ENCODE data around the gene NEUROD4.

NEUROD4 gene

GRCh38 chr12:54977155-54977554 lies 42.6 kb upstream of the NEUROD4 start:
- no peak for TF ChIP-seq CTCF (IDR thresholded peaks at IDR 0.05; ENCODE audit: control extremely low read depth, extremely low read depth, low read depth, missing control alignments)
- no peak for DNase-seq (ENCODE audit: extremely low spot score)
- ChIA-PET POLR2A (no interaction called here), CTCF (interaction anchor here (1.6 to 3.1 kb wide), 4 partner anchors 9 to 95 kb away, joined by 4 to 14 read pairs (median 4); no protein-coding TSS in a partner anchor)

DNA sequence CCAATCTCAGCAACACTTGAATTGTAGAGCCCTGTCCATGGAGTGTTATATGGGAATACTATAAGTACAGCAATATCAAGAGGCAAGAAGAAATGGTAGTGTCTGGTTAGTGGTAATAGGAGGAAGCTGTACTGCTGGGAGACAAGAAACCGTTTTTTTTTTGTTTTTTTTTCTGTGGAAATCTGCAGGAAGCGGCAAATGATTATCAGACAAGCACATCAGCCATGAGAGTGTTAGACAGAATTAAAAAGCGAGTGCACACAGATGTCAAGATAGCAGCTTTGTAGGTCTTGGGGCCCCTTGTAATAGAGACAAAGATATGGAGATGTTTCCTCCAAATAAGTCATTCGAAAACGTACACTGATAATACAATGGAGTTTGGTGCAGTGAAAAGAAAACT lies 41.9 kb upstream of the NEUROD4 start:
- no peak for DNase-seq (ENCODE audit: extremely low spot score)
- ChIA-PET CTCF (interaction anchor here (0.7 to 3.3 kb wide), 5 partner anchors 16 to 94 kb away, joined by 3 to 18 read pairs (median 5); no protein-coding TSS in a partner anchor), POLR2A (no interaction called here)
- no peak for TF ChIP-seq CTCF (IDR thresholded peaks at IDR 0.05; ENCODE audit: control extremely low read depth, extremely low read depth, low read depth, missing control alignments)

- ChIA-PET POLR2A (no interaction called here), CTCF (interaction anchor here (1.0 to 3.3 kb wide), 7 partner anchors 9 to 92 kb away, joined by 3 to 18 read pairs (median 4); no protein-coding TSS in a partner anchor)
- DNase-seq (ENCODE audit: extremely low spot score): no peak
- no peak for TF ChIP-seq CTCF (IDR thresholded peaks at IDR 0.05; ENCODE audit: control extremely low read depth, extremely low read depth, low read depth, missing control alignments)
These were observed 39.4 kb upstream of the NEUROD4 start for GRCh38 chr12:54980341-54980740.

GRCh38 chr12:54981796-54982195 lies 38.0 kb upstream of the NEUROD4 start:
- POLR2A ChIA-PET: interaction anchor here (0.9 kb wide), 1 partner anchor 11 kb away, joined by 3 read pairs; no protein-coding TSS in a partner anchor

GRCh38 chr12:54983536-54984101 lies 36.2 kb upstream of the NEUROD4 start:
- POLR2A ChIA-PET: no interaction called here

More at GRCh38 chr12:54981796-54982195, 38.0 kb upstream of the NEUROD4 start:
- TF ChIP-seq CTCF (IDR thresholded peaks at IDR 0.05; ENCODE audit: control extremely low read depth, extremely low read depth, low read depth, missing control alignments): no peak
- CTCF ChIA-PET: interaction anchor here (1.0 to 7.3 kb wide), 7 partner anchors 9 to 323 kb away, joined by 3 to 60 read pairs (median 4); no protein-coding TSS in a partner anchor
- DNase-seq (ENCODE audit: extremely low spot score): peak; percentile 31

More at GRCh38 chr12:54983536-54984101, 36.2 kb upstream of the NEUROD4 start:
- DNase-seq (ENCODE audit: extremely low spot score): no peak
- no peak for TF ChIP-seq CTCF (IDR thresholded peaks at IDR 0.05; ENCODE audit: control extremely low read depth, extremely low read depth, low read depth, missing control alignments)
- CTCF ChIA-PET: interaction anchor here (0.8 to 7.3 kb wide), 7 partner anchors 8 to 89 kb away, joined by 3 to 60 read pairs (median 10); no protein-coding TSS in a partner anchor
